NCI-H526 (cell line): ENCODE results near the gene SEC23A.
A peak's percentile ranks its signal among the peaks of the same experiment; 100 is the strongest.
"Not testable (repeated sequence)": the region's sequence is repeated elsewhere in the genome, so short reads cannot be mapped to it uniquely, and the experiment has no call there.

Experiments used
- DNase-seq, 2 experiments: peaks; one replicate each; lab custom pipeline; 2025; lab: John Stamatoyannopoulos, UW

SEC23A gene

GRCh38 chr14:39030209-39030608 lies 72.8 kb downstream of the SEC23A start:
- DNase-seq: no peak

GRCh38 chr14:39029789-39030188 lies 73.2 kb downstream of the SEC23A start:
- no peak for DNase-seq

GRCh38 chr14:39028620-39029019 lies 74.4 kb downstream of the SEC23A start:
- no peak for DNase-seq

- no peak for DNase-seq
These were observed 77.0 kb downstream of the SEC23A start for GRCh38 chr14:39025810-39026627.

- peak in 1 of 2 experiments; percentile 32 for DNase-seq
These were observed 77.7 kb downstream of the SEC23A start for GRCh38 chr14:39025250-39025809.

DNA sequence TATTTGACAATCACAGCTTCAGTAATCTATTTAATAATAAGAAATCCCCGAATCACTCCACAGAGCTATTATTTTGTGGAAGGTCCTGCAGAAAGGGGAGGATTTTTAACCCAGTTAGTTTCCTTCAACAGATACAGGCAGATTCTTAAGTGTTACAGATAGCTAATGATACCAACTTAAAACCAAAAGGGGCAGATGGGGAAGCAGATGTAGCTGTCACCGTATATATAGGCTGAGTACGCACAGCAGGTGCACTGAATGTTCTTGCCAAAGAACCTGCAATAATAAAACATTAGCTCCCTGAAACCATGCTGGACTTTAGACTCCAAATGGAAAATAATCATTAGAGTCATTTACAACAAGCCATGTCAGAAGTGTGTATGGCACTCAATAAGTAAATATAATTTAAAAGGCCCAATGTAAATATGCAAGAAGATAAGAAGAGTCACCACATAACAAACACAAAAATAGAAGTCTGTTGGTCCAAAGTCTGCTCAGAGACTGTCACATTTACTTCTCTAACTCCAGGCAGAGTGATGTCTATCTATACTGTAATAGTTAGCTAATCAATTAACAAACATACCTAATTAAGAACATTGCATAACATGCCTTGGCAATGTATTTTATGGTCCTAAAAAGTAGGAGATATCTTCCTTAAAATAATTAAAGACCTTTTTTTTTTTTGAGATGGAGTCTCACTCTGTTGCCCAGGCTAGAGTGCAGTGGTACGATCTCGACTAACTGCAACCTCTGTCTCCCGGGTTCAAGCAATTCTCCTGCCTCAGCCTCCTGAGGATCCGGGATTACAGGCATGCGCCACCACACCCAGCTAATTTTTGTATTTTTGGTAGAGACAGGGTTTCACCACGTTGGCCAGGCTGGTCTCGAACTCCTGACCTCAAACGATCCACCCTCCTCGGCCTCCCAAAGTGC lies 78.8 kb downstream of the SEC23A start:
- DNase-seq: peak; percentile 68 to 87

DNA sequence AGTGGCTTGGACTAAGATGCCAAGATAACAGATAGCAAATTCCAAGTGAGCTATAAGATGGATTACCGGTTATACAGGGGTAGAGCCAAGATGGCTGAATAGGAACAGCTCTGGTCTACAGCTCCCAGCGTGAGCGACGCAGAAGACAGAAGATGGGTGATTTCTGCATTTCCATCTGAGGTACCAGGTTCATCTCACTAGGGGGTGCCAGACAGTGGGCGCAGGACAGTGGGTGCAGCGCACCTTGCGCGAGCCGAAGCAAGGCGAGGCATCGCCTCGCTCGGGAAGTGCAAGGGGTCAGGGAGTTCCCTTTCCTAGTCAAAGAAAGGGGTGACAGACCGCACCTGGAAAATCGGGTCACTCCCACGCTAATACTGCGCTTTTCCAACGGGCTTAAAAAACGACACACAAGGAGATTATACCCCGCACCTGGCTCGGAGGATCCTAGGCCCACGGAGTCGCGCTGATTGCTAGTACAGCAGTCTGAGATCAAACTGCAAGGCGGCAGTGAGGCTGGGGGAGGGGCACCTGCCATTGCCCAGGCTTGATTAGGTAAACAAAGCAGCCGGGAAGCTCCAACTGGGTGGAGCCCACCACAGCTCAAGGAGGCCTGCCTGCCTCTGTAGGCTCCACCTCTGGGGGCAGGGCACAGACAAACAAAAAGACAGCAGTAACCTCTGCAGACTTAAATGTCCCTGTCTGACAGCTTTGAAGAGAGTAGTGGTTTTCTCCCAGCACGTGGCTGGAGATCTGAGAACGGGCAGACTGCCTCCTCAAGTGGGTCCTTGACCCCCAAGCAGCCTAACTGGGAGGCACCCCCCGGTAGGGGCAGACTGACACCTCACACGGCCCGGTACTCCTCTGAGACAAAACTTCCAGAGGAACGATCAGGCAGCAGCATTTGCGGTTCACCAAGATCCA lies 85.7 kb downstream of the SEC23A start:
- peak; percentile 42 to 65 for DNase-seq

- peak in 1 of 2 experiments; percentile 27 for DNase-seq
These were observed 86.3 kb downstream of the SEC23A start for GRCh38 chr14:39016733-39017095.

DNA sequence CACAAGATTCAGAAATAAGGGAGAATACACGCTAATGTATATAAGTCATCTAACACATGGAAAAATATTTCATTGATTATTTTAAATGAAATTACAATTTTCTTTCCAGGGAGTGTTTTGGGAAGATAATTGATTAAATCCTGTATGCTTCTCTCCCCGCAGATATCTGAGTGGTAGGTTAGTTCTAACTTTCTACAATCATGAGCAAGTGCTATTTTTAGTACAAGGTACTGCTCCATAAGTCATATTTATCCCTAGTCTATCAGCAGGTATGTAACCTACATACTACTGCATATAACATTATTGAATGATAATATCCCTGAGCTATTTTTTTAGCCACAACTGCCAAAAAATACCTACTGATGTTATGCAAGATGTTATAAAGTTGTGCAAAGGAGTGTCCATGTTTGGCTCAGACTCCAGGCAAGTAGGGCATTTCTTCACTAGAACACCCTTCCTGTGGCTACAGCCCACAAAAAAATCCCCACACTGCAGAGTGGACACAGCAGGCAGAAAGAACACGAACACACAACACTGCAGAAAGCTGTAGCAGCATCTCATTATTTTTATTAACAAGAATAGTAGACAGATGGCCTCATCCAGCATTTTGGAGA lies 87.0 kb downstream of the SEC23A start:
- DNase-seq: no peak

- DNase-seq: peak; percentile 42 to 67
These were observed 87.6 kb downstream of the SEC23A start for GRCh38 chr14:39015360-39015961.

GRCh38 chr14:39014460-39014859 lies 88.6 kb downstream of the SEC23A start:
- DNase-seq: no peak

DNA sequence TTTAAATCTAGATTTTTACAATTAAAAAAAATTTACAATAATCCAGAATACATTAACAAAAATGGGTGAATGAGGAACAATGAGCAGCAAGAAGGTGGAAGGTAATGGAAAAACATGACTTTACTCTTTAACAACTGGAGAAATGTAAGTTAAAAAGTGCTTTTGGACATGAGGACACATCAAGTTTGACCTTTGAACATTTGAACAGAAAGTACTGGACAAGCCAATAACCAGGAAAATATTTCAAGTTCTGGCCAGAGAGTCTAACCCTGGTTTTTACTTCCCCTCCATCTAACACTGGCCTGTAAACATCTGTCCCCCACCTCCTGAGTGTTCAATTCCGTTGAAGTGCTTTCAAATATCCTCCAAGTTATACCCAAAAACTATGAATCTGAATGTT lies 94.1 kb downstream of the SEC23A start:
- DNase-seq: not testable (repeated sequence)

GRCh38 chr14:39006721-39007410 lies 96.2 kb downstream of the SEC23A start:
- no peak for DNase-seq

GRCh38 chr14:39005044-39005880 lies 97.8 kb downstream of the SEC23A start:
- DNase-seq: no peak

DNA sequence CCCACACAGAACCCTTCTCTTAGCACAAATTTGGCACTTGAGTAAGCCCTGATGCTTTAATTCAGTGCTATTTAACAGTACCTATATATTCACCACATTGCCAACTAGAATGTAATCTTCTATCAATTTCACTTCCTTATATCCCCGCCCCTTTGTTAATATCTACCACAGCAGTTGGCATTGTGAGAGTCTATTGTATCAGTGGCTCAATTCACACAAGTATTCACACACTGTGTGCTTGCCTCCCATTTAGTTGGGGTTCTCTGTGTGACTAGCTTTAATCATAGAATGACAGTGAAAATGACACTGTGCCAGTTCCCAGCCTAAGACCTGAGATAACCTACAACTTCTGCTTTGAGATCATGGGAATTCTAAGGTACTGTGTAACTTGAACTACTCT lies 103.1 kb downstream of the SEC23A start:
- DNase-seq: no peak

DNA sequence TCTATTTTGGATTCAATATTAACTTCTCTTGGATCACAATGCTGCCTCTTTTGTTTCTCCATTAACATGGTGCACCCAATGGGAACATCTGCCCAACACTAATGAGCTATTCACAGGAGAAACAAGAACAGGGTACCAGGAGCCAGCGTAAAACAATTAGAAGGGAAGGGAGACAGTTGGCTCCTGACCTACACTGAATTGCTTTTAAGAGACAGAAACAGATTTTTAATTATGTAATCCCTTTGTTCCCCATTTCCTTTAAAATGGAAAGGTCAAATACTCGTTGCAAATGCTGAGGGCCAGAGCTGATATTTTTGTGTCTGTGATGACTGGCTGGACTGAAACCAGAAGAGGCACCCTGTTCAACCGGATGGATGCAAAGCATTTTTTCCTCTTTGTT lies 108.3 kb downstream of the SEC23A start:
- DNase-seq: no peak

- DNase-seq: no peak
These were observed 109.1 kb downstream of the SEC23A start for GRCh38 chr14:38993981-38994380.

GRCh38 chr14:38992067-38992844 lies 110.8 kb downstream of the SEC23A start:
- no peak for DNase-seq
